ENCODE measurements around the gene DNAJC1. TPM values are rescaled to one million over a fixed set of nuclear protein-coding genes. Genes with fewer than 3 reads are reported as not detected.

DNAJC1 gene
- total and polyA plus RNA-seq, 2 of the 8 experiments (the other 6 are each of a cell fraction or from before 2014, with no cell fraction given), result 6.8 to 14.8 TPM

DNA sequence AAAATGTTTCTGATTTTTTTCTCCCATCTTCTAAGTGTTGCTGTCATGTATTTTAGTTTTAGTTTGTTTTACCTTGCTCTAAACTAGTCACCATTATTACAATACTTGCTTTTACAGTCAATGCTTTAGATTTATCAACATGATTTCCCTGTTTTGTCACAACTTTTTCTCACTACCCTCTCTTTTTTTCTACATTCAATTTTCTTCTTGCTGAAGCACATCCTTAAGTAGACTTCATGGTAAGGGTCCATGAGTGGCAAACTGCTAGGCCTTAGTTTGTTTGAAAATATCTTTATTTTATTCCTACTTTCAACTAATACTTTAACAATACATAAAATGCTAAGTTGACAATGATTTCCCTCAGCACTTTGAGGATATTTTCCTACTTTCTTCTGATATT is 173.5 kb downstream of the DNAJC1 start:
- H2BK120ac ChIP-seq (replicated peaks; ENCODE audit: low read depth, low read length), result no peak overlapping the region
- H3K23ac ChIP-seq (ENCODE audit: insufficient read length), result no peak overlapping the region
- no peaks in the 10 kb centered on the region for H3K4me1 ChIP-seq (replicated peaks in 1 of 4; ENCODE audit: control insufficient read depth in 3 of 4, insufficient read depth in 4 of 4, low read length in 3 of 4)
- H2BK15ac ChIP-seq (ENCODE audit: low read length), result no peak overlapping the region
- no peak overlapping the region for H3K27ac ChIP-seq (ENCODE audit: low read depth, low read length)
- H3K23me2 ChIP-seq (ENCODE audit: low read depth, low read length), result no peaks in the 10 kb centered on the region
- no peaks in the 10 kb centered on the region for H3K27me3 ChIP-seq (replicated peaks in 1 of 4; ENCODE audit: control insufficient read depth in 3 of 4, extremely low read depth in 1 of 4, insufficient read depth in 3 of 4, low read length in 3 of 4)
- H4K8ac ChIP-seq (ENCODE audit: extremely low read depth, insufficient read depth, low read length), result no peak overlapping the region
- no peak overlapping the region for H3K4ac ChIP-seq (replicated peaks; ENCODE audit: insufficient read length, low read depth, low read length)
- H2BK5ac ChIP-seq (ENCODE audit: low read depth, low read length), result no peak overlapping the region
- TF ChIP-seq BCL11A (IDR thresholded peaks at IDR 0.05; ENCODE audit: low read depth in 2 of 2, low read length in 2 of 2) (no peak), KDM4A (IDR thresholded peaks at IDR 0.05; ENCODE audit: low read depth, low read length, severe bottlenecking) (no peak), SP1 (IDR thresholded peaks at IDR 0.05; ENCODE audit: low read depth, low read length) (no peak), HDAC6 (IDR thresholded peaks at IDR 0.05; ENCODE audit: low read depth, low read length) (no peak), SRF (IDR thresholded peaks at IDR 0.05; ENCODE audit: low read depth, low read length) (no peak), TEAD4 (IDR thresholded peaks at IDR 0.05; ENCODE audit: low read depth, low read length) (no peak), KDM1A (IDR thresholded peaks at IDR 0.05; ENCODE audit: borderline replicate concordance, low read length) (no peak), EP300 (IDR thresholded peaks at IDR 0.05; ENCODE audit: borderline replicate concordance in 1 of 2, low read depth in 2 of 2, low read length in 2 of 2) (no peak), RAD21 (IDR thresholded peaks at IDR 0.05 in 1 of 2, conservative IDR thresholded peaks at IDR 0.05 in 1 of 2; ENCODE audit: low read depth in 2 of 2, low read length in 2 of 2) (no peak)
- TF ChIP-seq, protein P1, sequence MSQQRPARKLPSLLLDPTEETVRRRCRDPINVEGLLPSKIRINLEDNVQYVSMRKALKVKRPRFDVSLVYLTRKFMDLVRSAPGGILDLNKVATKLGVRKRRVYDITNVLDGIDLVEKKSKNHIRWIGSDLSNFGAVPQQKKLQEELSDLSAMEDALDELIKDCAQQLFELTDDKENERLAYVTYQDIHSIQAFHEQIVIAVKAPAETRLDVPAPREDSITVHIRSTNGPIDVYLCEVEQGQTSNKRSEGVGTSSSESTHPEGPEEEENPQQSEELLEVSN (IDR thresholded peaks at IDR 0.05), result no peak
- no peak overlapping the region for H3K9ac ChIP-seq (replicated peaks in 1 of 4; ENCODE audit: extremely low read depth in 1 of 4, low read depth in 3 of 4, low read length in 3 of 4)
- no peaks in the 10 kb centered on the region for H3K79me1 ChIP-seq (ENCODE audit: low read depth, low read length)
- H2BK20ac ChIP-seq (ENCODE audit: low read length), result no peak overlapping the region
- no peak for DNase-seq (ENCODE audit: low read depth in 1 of 2, low spot score in 2 of 2)
- FAIRE-seq, result no peak
- no peak overlapping the region for H3K14ac ChIP-seq (ENCODE audit: insufficient read length)
- POLR2A ChIA-PET (ENCODE audit: partially characterized antibody), result no interaction called here
- H2AK5ac ChIP-seq (ENCODE audit: low read depth, low read length), result no peak overlapping the region
- H4K91ac ChIP-seq (replicated peaks; ENCODE audit: insufficient read length, low read length), result no peak overlapping the region
- CTCF ChIA-PET (ENCODE audit: partially characterized antibody), result no interaction called here
- no peaks in the 10 kb centered on the region for H3K79me2 ChIP-seq (ENCODE audit: control insufficient read depth in 1 of 2, insufficient read depth in 2 of 2, low read length in 2 of 2)
- H3K56ac ChIP-seq (replicated peaks; ENCODE audit: insufficient read length, low read depth, low read length), result no peak overlapping the region
- H2BK12ac ChIP-seq (ENCODE audit: low read depth, low read length), result no peak overlapping the region
- no peaks in the 10 kb centered on the region for H4K20me1 ChIP-seq (replicated peaks in 1 of 2; ENCODE audit: control insufficient read depth in 1 of 2, insufficient read depth in 2 of 2, low read length in 2 of 2)
- H3K9me3 ChIP-seq (ENCODE audit: insufficient read depth in 2 of 2, low read depth in 1 of 2, low read length in 1 of 2), result peaks cover 34 to 39% of the 10 kb centered on the region in 2 experiments
- H3K36me3 ChIP-seq (ENCODE audit: control insufficient read depth in 2 of 4, insufficient read depth in 4 of 4, low read length in 3 of 4), result peaks cover 0 to 2% (median 0%) of the 10 kb centered on the region in 4 experiments; a peak in 1 of 8 replicates
- H2AFZ ChIP-seq (ENCODE audit: low read length), result no peak overlapping the region
- no peak overlapping the region for H3K4me3 ChIP-seq (ENCODE audit: extremely low read depth in 1 of 4, insufficient read depth in 2 of 4, low read depth in 3 of 4, low read length in 4 of 4)
- H3K4me2 ChIP-seq (ENCODE audit: insufficient read depth in 1 of 2, low read depth in 2 of 2, low read length in 2 of 2), result no peak overlapping the region
- no peak overlapping the region for H3K18ac ChIP-seq (ENCODE audit: extremely low read depth, low read length)
- H4K5ac ChIP-seq (ENCODE audit: insufficient read length, low read depth, low read length), result no peak overlapping the region
